Activated CD4-positive, alpha-beta T cell treated with anti-CD3 and anti-CD28 coated beads, Interleukin-2, Interleukin-4, amounts not matched to agents 100 ng/mL and 50 ng/mL, durations not matched to agents 16 hours and 8 hours (primary cell): ENCODE measurements around the gene NME9.
A peak's percentile ranks its signal among the peaks of the same experiment; 100 is the strongest.

Experiments used
- DNase-seq: peaks from one replicate; pipeline ENCODE4 v3.0.0-alpha.2; 2020; ENCODE audit warnings: low spot score

The NME9 gene

DNA sequence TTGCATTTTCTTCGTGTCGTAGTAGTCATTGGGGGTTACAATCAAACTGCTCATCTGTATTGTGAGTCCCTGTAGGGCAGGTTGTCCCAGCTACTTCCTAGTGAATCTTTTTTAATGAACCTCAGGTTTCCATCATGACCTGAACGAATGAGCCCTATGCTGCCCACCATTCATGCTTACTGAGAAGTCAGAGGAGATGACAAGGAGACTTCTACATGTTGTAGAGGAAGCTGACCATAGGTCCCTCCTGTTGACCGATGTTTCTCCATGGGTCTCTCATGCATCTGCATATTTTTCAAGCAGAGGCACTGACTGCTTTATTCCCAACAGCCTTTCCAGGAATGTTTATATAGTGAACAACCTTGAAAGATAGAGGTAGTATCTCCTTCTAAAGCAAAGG lies 5.0 kb upstream of the NME9 start:
- DNase-seq = no peak

DNA sequence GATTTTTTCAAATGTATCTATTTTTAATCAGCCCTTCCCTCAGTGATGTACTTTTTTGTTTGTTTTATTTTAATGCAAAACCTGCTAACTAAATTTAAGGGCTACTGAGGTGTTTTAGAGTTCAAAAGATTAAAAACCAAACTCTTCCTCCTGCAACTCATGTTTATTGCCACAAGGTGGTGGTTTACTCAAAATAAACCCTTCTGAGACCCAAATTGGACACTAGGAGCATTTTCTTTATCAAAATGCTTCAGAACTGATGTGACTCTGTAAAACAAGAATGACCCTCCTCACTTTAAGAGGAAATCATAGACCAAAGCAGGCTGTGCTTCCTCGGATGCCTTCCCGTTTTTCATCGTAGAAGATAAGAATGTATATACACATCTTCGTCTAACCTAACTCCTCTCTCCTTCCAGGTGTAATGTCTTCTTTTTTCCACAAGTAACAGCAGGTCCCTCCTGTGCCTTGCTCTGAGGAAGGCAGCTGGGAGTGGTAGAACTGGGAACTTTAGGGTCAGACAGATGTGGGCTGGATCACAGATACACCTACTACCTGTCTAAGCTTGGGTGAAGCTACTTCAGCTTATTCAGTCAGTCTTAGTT lies 2.9 kb upstream of the NME9 start:
- peak; percentile 24 for DNase-seq

- DNase-seq = no peak
Measured at GRCh38 chr3:138331143-138331894, 1.7 kb upstream of the NME9 start.

DNA sequence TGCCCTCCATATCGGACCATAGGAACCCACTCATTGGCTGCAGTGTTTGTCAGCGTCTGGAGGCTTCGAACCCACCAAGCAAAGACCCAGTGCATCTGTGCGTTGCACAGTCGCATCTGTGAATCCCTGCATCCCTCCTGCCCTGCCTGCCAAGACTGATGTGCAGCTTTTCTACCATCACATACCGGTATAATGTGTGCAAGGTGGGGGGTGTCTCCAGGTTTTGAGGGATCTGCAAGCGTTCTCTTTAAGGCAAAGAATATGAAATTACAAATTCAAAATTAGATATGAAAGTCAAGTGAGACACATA lies 288 bp upstream of the NME9 start:
- no peak for DNase-seq

- DNase-seq = no peak
Measured at GRCh38 chr3:138328341-138328740, 1.3 kb downstream of the NME9 start.

DNA sequence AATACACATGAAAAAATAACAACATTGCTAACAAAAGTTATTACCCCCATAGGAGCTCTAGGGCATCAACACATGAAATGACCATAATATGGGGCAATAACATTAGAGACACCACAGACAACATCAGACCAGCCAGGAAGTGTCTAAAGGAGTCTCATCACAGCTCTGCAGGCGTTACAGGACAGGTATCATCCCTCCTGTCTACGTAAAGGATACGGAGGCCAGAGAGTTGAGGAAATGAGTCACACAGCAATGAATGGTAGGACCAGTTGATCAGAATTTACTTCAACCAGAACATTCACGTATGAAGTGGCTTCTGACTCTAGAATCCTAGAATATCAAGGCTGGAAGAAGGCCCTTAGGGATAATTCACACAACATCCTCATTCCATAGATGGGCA lies 1.8 kb downstream of the NME9 start:
- no peak for DNase-seq

DNA sequence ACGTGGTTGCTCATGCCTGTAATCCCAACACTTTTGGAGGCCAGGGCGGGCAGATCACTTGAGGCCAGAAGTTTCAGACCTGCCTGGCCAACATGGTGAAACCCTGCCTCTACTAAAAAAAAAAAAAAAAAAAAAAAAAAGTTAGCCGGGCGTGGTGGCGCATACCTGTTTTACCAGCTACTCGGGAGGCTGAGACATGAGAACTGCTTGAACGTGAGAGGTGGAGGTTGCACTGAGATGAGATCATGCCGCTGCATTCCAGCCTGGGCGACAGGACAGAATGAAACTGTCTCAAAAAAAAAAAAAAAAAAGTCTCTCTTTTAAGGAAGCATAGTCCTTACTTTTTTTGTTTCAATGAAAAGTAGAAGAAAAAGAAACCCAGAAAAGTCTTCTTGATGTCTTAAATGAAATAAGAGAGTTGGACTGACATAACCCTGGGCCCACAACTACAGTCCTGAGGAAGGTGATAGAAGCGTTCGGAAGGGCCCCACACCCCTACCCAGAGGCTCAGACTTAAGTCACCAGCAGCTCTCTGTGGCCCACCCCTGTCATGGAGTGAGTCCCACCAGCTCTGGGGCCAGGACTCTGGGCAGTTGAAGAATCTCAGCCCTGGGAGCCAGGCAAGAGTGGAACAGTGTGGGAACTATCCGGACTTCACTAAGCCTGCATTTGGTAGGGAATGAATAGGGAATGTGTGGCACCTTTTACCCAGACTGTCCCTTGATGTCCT lies 2.6 kb downstream of the NME9 start:
- no peak for DNase-seq

- no peak for DNase-seq
Measured at GRCh38 chr3:138325990-138326389, 3.7 kb downstream of the NME9 start.

DNA sequence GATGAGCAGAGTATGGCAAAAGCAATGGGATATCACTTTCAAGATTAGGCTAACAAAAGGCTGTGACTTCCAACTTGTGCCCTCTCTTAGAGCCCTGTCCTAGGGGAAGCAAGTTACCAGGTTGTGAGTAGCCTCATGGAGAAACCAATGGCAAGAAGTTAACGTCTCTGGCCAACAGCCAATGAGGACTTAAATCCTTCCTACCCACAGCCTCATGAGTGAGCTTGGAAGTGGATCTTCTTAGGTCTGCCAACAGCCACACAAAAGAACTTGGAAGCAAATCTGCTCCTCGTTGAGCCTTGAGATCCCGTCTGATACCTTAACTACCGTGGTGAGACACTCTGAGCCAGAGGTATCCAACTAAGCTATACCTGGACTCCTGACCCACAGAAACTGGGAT lies 5.7 kb downstream of the NME9 start:
- DNase-seq = no peak

DNA sequence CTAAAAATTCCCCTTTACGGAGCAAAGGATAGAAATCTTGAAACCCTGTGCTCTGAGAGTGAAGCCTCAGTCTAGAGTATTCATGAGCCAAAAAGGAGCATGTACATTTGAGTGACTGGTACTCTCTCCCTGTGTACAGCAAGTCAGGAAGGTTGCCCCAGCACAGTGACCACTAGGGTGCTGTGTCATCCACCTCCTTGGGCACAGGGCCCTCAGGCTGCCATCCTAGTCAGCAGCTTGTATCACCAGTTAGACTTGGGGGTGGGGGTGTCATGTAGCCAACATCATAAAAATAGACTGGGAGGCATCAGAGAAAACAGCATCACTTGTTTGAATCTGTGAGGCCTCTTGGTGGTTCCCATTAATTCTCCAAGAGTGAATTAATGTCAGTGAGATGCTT lies 12.0 kb downstream of the NME9 start:
- DNase-seq = no peak

- no peak for DNase-seq
Measured at GRCh38 chr3:138314751-138315150, 14.9 kb downstream of the NME9 start.

- DNase-seq = no peak
Measured at GRCh38 chr3:138310494-138310893, 19.2 kb downstream of the NME9 start.

GRCh38 chr3:138308783-138309182 lies 20.9 kb downstream of the NME9 start:
- no peak for DNase-seq

- no peak for DNase-seq
Measured at GRCh38 chr3:138307899-138308298, 21.8 kb downstream of the NME9 start.

GRCh38 chr3:138303474-138303873 lies 26.2 kb downstream of the NME9 start:
- DNase-seq = no peak

DNA sequence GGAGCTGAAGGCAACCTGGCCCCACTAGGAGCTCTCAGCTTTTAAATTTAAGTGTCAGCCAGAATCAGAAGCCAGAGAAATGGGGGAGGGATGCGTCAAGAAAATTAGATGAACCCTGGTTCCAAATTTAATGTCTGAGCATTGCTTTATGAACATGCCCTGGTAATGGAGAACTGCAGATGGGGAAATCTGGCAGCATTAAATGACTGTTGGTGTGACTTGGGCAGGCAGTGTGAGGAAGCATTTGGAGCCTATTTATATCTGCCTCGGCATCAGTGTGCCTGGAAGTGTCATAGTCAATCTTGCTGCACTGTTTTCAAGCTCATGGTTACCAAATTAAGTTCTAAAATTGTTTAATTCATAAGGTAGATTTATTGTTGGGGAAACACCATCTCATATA lies 29.0 kb downstream of the NME9 start:
- no peak for DNase-seq

DNA sequence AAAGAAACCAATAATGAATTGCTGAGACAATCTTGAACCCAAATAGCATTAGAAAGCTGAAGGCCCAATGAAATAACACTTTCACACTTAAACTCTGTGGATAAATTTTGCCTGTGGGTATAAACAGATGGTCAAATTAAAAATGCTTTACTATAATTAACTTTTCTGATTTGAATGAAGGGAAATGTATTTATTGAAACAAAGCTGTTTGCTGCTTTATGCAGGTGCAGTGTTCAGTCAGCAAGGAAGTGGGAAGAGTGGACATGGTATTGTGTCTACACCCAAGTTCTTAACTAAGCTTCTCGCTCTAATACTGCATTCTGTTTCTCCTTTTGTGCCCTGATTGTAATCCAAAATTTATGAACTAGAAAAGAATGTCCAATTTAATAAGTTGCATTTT lies 31.8 kb downstream of the NME9 start:
- no peak for DNase-seq

- DNase-seq = peak; percentile 9
Measured at GRCh38 chr3:138297059-138297607, 32.5 kb downstream of the NME9 start.

- peak; percentile 64 for DNase-seq
Measured at GRCh38 chr3:138296639-138297038, 33.0 kb downstream of the NME9 start.

GRCh38 chr3:138289701-138290100 lies 40.0 kb downstream of the NME9 start:
- no peak for DNase-seq

DNA sequence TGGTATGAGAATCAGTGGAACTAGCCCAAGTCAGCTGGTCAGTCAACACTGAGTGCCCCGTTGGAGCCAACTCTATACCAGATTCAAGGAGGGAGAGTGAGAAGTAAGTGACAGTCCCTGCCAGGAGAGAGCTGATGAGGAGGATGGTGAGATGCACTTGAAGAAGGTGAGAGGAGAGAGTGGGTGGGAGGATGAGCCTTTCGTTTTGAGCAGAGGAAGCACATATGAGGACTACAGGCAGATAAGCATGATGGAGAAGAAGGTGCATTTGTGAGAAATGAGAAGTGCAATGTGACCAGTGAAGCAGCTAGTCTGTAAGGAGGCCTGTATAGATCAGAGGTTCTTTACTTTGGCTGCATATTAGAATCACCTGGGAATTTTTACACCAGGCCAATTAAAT lies 40.4 kb downstream of the NME9 start:
- no peak for DNase-seq

DNA sequence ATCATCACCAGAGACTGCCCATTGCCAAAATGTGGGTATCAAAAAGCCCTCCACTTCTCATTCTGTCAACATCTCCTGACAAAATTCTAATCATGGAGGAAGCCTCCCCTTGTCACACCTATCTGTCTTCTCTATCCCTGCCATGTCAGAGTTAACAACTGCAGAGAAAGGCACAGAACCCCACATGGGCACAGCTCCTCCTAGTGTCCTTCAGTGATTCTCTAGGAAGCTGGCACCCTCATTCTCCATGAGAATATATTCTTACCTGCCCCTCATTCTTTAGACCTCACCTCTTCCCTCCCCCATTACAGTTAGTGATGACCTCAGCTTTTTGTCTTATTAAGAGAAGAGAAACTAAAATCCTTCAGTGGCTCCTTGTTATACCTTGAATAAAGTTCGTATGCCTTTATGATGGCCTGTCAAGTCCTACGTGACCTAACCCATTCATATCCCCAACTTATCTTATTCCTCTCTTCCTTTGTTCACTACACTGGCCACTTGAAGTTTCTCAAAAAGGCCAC lies 44.6 kb downstream of the NME9 start:
- no peak for DNase-seq

DNA sequence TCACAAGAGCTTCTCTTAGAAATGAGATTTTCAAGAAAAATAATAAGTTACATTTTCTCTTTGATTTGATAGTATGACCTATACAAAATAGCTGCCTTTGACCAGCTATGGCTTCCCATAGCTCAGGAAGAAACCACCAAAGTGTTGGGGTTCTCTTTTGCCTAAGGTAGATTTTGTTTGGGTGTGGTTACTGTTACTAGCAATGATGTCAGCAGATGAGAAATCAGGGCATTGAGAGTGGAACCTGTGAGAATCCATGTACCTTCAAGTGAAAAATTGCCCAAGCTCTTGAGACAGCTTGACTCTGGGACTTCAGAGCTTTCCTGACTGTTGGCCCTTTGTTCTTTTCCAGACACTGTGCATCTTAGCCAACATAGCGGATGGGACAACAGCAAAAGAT lies 45.6 kb downstream of the NME9 start:
- no peak for DNase-seq
